A549 (cell line): ENCODE measurements around the gene MRPL40. TPM values are rescaled to one million over a fixed set of nuclear protein-coding genes. Genes with fewer than 3 reads are reported as not detected.

Source experiments
- ATAC-seq, 2 experiments: fragments of 200-7000 bp in 1 of 2; fragments of >200 bp in 1 of 2; cut with Nextera tagmentation in 1 of 2; cut with Tn5 transposase in 1 of 2; 3 replicates each; pipeline versions ENCODE4 v1.8.0 to v1.9.1; 2018 to 2020; ENCODE audit warnings: mild to moderate bottlenecking in 1 of 2, moderate library complexity in 1 of 2
- CTCF ChIA-PET: fragments of 300-600 bp; sonication (Branson Sonifier 250); formaldehyde crosslinking; extraction: SDS; loops from one replicate; lab custom pipeline; 2021; ENCODE audit warnings: antibody characterized with exemption, inconsistent platforms; lab: Yijun Ruan, JAX
- POLR2A ChIA-PET: fragments of 350-600 bp; formaldehyde crosslinking; extraction: SDS; loops from one replicate; lab custom pipeline; 2021; ENCODE audit warnings: antibody characterized with exemption, inconsistent platforms; lab: Yijun Ruan, JAX
- DNase-seq, 2 experiments: peaks; one replicate each; pipeline versions ENCODE4 v3.0.0 to v3.0.0-alpha.2; 2011 to 2016; ENCODE audit warnings: low read depth in 1 of 2, low spot score in 1 of 2
- FAIRE-seq: peaks from 2 replicates; lab custom pipeline; 2011; peaks lifted over from hg19 to GRCh38; lab: Jason Lieb, UNC
- H3K27ac ChIP-seq, 2 experiments: fragments of >200 bp; sonication (Bioruptor Twin); formaldehyde crosslinking; 3 replicates each; pipeline ENCODE4 v1.5.1; 2016 to 2017
- H3K4me1 ChIP-seq: fragments of >200 bp; sonication (Bioruptor Twin); formaldehyde crosslinking; 3 replicates; pipeline ENCODE4 v1.6.1; 2016
- H3K4me2 ChIP-seq: fragments of >200 bp; sonication (Bioruptor Twin); formaldehyde crosslinking; 3 replicates; pipeline ENCODE4 v1.6.1; 2016
- H3K4me3 ChIP-seq: fragments of >200 bp; sonication (Bioruptor Twin); formaldehyde crosslinking; 3 replicates; pipeline ENCODE4 v1.5.1; 2016
- H3K9me3 ChIP-seq: fragments of >200 bp; sonication (Bioruptor Twin); formaldehyde crosslinking; 3 replicates; pipeline ENCODE4 v1.6.1; 2016
- BHLHE40 ChIP-seq: IDR thresholded peaks from 2 replicates; pipeline ENCODE4 v1.6.1; 2012; ENCODE audit warnings: low read depth, low read length, inconsistent platforms
- CHD2 ChIP-seq: fragments of 150-350 bp; IDR thresholded peaks from 2 replicates; pipeline ENCODE4 v1.6.1; 2014; ENCODE audit warnings: low read length; ENCODE audit not compliant: partially characterized antibody
- EHF ChIP-seq: fragments of 250-450 bp; sonication (Bioruptor Pico); IDR thresholded peaks from 2 replicates; pipeline ENCODE4 v1.5.0; 2020; ENCODE audit warnings: mild to moderate bottlenecking
- EHMT2 ChIP-seq: fragments of 200-600 bp; sonication (generic); IDR thresholded peaks from 2 replicates; pipeline ENCODE4 v1.6.1; 2016; ENCODE audit warnings: antibody characterized with exemption, low read depth, mild to moderate bottlenecking, moderate library complexity
- ESRRA ChIP-seq: fragments of 150-350 bp; IDR thresholded peaks from 2 replicates; pipeline ENCODE4 v1.6.1; 2014; ENCODE audit warnings: mild to moderate bottlenecking, low read length, borderline replicate concordance
- FOSL2 ChIP-seq, 2 experiments: fragments of 450-650 bp in 1 of 2; fragments of >200 bp in 1 of 2; sonication (Bioruptor Twin) in 1 of 2; formaldehyde crosslinking; IDR thresholded peaks; 2 replicates each; pipeline versions ENCODE4 v1.5.0 to v1.6.1; 2016 to 2020; ENCODE audit warnings: mild to moderate bottlenecking in 1 of 2, moderate library complexity in 1 of 2
- FOXS1 ChIP-seq: fragments of 250-450 bp; sonication (Bioruptor Pico); IDR thresholded peaks from 2 replicates; pipeline ENCODE4 v1.5.0; 2020; ENCODE audit warnings: mild to moderate bottlenecking, moderate library complexity
- JUN ChIP-seq, 2 experiments: fragments of >200 bp; sonication (Bioruptor Twin); formaldehyde crosslinking; IDR thresholded peaks; 2 replicates in 1 of 2; 3 replicates in 1 of 2; pipeline ENCODE4 v1.6.1; 2016 to 2017
- KDM1A ChIP-seq: fragments of 200-600 bp; sonication (generic); IDR thresholded peaks from 2 replicates; pipeline ENCODE4 v1.6.1; 2016; ENCODE audit warnings: low read depth, mild to moderate bottlenecking
- KDM5A ChIP-seq: fragments of 200-600 bp; sonication (generic); IDR thresholded peaks from 2 replicates; pipeline ENCODE4 v1.6.1; 2016; ENCODE audit warnings: antibody characterized with exemption, mild to moderate bottlenecking
- MAZ ChIP-seq: fragments of 150-350 bp; IDR thresholded peaks from 2 replicates; pipeline ENCODE4 v1.6.1; 2014; ENCODE audit warnings: antibody characterized with exemption, low read depth, low read length, borderline replicate concordance
- MYC ChIP-seq: IDR thresholded peaks from 2 replicates; pipeline ENCODE4 v1.6.1; 2012; ENCODE audit warnings: mild to moderate bottlenecking, inconsistent platforms, low read length, improper control_type of control experiment, borderline replicate concordance
- NFE2L2 ChIP-seq: fragments of 150-350 bp; conservative IDR thresholded peaks from 2 replicates; pipeline ENCODE4 v1.6.1; 2014; ENCODE audit warnings: low read length
- PHF8 ChIP-seq: fragments of 200-600 bp; sonication (generic); IDR thresholded peaks from 2 replicates; pipeline ENCODE4 v1.6.1; 2016; ENCODE audit warnings: low read depth, mild to moderate bottlenecking, antibody characterized with exemption, moderate library complexity, borderline replicate concordance
- POLR2A ChIP-seq: IDR thresholded peaks from 2 replicates; pipeline ENCODE4 v1.6.1; 2012; ENCODE audit warnings: mild to moderate bottlenecking, low read length
- POLR2AphosphoS2 ChIP-seq: conservative IDR thresholded peaks from 2 replicates; pipeline ENCODE4 v1.6.1; 2012; ENCODE audit warnings: low read length, improper control_type of control experiment, inconsistent platforms
- RFX5 ChIP-seq: fragments of 450-650 bp; IDR thresholded peaks from 2 replicates; pipeline ENCODE4 v1.7.1; 2014; ENCODE audit warnings: antibody characterized with exemption, mild to moderate bottlenecking, moderate library complexity
- SMC3 ChIP-seq: fragments of >200 bp; sonication (Bioruptor Twin); formaldehyde crosslinking; IDR thresholded peaks from 3 replicates; pipeline ENCODE4 v1.6.1; 2018; ENCODE audit warnings: inconsistent platforms
- SREBF2 ChIP-seq: fragments of 450-650 bp; IDR thresholded peaks from 2 replicates; pipeline ENCODE4 v1.6.1; 2014; ENCODE audit warnings: mild to moderate bottlenecking, moderate library complexity
- TFCP2L1 ChIP-seq: fragments of 250-450 bp; sonication (Bioruptor Pico); IDR thresholded peaks from 2 replicates; pipeline ENCODE4 v1.5.0; 2021; ENCODE audit warnings: mild to moderate bottlenecking
- ZC3H11A ChIP-seq: fragments of 450-650 bp; IDR thresholded peaks from 2 replicates; pipeline ENCODE4 v1.6.1; 2014; ENCODE audit warnings: antibody characterized with exemption, mild to moderate bottlenecking
- WGBS: methylation state at CpG from one replicate; pipeline ENCODE4 v1.1.6; 2017; ENCODE audit errors: missing lambda C conversion rate; 5-methylcytosine and 5-hydroxymethylcytosine counted together
- polyA plus RNA-seq, 4 experiments: library from polyadenylated mRNA; depleted of rRNA in 3 of 4; stranded (reverse); fragments of >200 nt; fragmentation: RNase III in 1 of 4; extraction: RNeasy Plus Mini Kit Qiagen cat#74134 plus additional on column Dnase treatment in 1 of 4; gene quantifications; 2 replicates in 3 of 4; 3 replicates in 1 of 4; pipeline ENCODE4 v1.2.3, GENCODE V29; 2011 to 2017
- TF ChIP-seq, protein P1 (sequence below): fragments of 150-350 bp; IDR thresholded peaks from 2 replicates; pipeline ENCODE4 v1.6.1; 2014; ENCODE audit warnings: low read depth, mild to moderate bottlenecking, low read length
- TF ChIP-seq, protein P2 (sequence below): fragments of 250-450 bp; sonication (Bioruptor Pico); IDR thresholded peaks from 2 replicates; pipeline ENCODE4 v1.5.0; 2021; ENCODE audit warnings: mild to moderate bottlenecking, moderate library complexity, borderline replicate concordance
- TF ChIP-seq, protein P3 (sequence below): IDR thresholded peaks from 2 replicates; pipeline ENCODE4 v1.6.1; 2012
- TF ChIP-seq, protein P4 (sequence below): IDR thresholded peaks from 2 replicates; pipeline ENCODE4 v1.6.1; 2012
- TF ChIP-seq, protein P5 (sequence below): fragments of 250-450 bp; sonication (Bioruptor Pico); IDR thresholded peaks from 2 replicates; pipeline ENCODE4 v1.5.0; 2020; ENCODE audit warnings: low read depth, mild to moderate bottlenecking, moderate library complexity

The MRPL40 gene
- polyA plus RNA-seq, 2 of the 4 experiments (the other 2 are of a cell fraction): 32.1 to 45.7 TPM

DNA sequence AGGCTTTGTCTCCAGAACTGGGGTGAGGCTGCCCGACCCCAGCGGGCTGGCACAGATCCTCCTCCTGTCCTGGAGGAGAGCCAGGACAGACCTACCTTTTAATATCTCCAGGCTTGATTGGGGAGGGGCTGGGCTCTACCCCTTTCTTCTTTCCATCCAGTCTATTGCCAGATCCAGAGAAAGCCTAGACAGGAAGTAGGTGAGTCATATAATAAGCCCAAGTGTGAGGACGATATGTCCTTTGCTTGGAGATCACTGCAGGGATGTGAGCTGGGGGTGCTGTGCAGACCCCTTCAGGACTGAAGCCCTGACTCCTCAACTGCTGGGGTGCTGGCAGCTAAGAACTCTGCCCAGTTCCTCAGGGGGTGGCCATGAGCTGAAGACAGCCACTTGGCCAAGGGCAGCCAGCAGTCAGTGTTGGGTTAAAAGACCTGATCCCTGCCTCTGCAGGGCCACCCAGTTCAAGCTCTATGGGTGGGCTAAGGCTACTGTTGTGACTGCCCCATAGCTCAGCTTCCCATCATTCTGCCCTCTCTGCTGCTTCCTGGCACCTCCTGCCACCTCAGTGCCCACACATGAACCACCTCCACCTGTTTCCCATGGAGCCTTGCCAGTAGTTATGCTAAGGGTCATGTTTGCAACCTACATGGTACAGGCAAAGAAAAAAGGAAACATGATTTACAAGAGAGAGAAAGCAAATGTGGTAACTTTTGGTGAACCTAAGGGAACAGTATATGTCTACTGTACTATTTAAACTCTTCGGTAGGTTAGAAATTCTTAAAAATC is 23.4 kb downstream of the MRPL40 start:
- H3K9me3 ChIP-seq: no peaks in the 10 kb centered on the region
- ChIA-PET POLR2A (no interaction called here), CTCF (interaction anchor here (0.9 to 1.2 kb wide), 2 partner anchors 10 to 174 kb away, joined by 3 read pairs; no protein-coding TSS in a partner anchor)
- WGBS: 30% methylated on average over 2 of the region's 4 CpGs
- TF ChIP-seq, protein P1, sequence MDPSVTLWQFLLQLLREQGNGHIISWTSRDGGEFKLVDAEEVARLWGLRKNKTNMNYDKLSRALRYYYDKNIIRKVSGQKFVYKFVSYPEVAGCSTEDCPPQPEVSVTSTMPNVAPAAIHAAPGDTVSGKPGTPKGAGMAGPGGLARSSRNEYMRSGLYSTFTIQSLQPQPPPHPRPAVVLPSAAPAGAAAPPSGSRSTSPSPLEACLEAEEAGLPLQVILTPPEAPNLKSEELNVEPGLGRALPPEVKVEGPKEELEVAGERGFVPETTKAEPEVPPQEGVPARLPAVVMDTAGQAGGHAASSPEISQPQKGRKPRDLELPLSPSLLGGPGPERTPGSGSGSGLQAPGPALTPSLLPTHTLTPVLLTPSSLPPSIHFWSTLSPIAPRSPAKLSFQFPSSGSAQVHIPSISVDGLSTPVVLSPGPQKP: no peak
- TF ChIP-seq, protein P2, sequence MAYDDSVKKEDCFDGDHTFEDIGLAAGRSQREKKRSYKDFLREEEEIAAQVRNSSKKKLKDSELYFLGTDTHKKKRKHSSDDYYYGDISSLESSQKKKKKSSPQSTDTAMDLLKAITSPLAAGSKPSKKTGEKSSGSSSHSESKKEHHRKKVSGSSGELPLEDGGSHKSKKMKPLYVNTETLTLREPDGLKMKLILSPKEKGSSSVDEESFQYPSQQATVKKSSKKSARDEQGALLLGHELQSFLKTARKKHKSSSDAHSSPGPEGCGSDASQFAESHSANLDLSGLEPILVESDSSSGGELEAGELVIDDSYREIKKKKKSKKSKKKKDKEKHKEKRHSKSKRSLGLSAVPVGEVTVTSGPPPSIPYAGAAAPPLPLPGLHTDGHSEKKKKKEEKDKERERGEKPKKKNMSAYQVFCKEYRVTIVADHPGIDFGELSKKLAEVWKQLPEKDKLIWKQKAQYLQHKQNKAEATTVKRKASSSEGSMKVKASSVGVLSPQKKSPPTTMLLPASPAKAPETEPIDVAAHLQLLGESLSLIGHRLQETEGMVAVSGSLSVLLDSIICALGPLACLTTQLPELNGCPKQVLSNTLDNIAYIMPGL (CRISPR knock-in tag): no peak
- TF ChIP-seq NFE2L2 (no peak), EHF (CRISPR knock-in tag) (no peak), PHF8 (no peak), ZC3H11A (no peak), KDM1A (no peak)
- TF ChIP-seq, protein P3, sequence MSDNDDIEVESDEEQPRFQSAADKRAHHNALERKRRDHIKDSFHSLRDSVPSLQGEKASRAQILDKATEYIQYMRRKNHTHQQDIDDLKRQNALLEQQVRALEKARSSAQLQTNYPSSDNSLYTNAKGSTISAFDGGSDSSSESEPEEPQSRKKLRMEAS: no peak
- FAIRE-seq (no peak), ATAC-seq (no peak), DNase-seq (no peak)
- no peak overlapping the region for H3K4me2 ChIP-seq
- H3K27ac ChIP-seq: no peak overlapping the region
- no peak overlapping the region for H3K4me3 ChIP-seq
- H3K4me1 ChIP-seq: no peaks in the 10 kb centered on the region

DNA sequence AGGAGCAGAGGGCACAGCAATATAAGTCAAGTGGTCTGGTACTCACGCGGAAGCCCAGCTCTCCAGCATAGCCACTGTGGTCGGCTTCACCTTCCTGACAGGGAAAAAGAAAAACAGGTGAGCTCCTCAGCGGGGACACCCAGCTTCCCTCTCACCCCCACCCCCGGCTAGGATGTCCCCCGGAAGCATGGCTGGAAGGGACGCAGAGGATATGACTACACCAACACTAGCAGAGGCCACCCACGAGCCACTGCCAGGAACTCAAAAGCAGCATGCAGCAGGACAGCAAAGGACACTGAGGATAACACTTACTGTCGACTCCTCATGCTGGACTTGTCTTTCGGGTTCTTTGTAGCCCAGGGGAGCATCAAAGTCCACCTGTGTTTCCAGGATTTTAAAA is 24.2 kb downstream of the MRPL40 start:
- POLR2A ChIA-PET: no interaction called here
- CTCF ChIA-PET: interaction anchor here (0.9 kb wide), 1 partner anchor 11 kb away, joined by 3 read pairs; no protein-coding TSS in a partner anchor
- TF ChIP-seq SMC3: no peak
- TF ChIP-seq, protein P4, sequence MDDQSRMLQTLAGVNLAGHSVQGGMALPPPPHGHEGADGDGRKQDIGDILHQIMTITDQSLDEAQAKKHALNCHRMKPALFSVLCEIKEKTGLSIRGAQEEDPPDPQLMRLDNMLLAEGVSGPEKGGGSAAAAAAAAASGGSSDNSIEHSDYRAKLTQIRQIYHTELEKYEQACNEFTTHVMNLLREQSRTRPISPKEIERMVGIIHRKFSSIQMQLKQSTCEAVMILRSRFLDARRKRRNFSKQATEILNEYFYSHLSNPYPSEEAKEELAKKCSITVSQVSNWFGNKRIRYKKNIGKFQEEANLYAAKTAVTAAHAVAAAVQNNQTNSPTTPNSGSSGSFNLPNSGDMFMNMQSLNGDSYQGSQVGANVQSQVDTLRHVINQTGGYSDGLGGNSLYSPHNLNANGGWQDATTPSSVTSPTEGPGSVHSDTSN: no peak
- no peak for TF ChIP-seq POLR2AphosphoS2
- no peak for TF ChIP-seq FOSL2 (IDR thresholded peaks at IDR 0.05)
- no peak for TF ChIP-seq FOSL2 (CRISPR knock-in tag; IDR thresholded peaks at IDR 0.05)
- TF ChIP-seq KDM5A: no peak
- TF ChIP-seq BHLHE40: no peak
- TF ChIP-seq MAZ: no peak
- no peak for TF ChIP-seq JUN (IDR thresholded peaks at IDR 0.05)
- no peak for TF ChIP-seq RFX5
- TF ChIP-seq FOXS1 (CRISPR knock-in tag): no peak
- no peak for TF ChIP-seq TFCP2L1
- TF ChIP-seq EHMT2: no peak
- TF ChIP-seq POLR2A: no peak
- TF ChIP-seq, protein P5, sequence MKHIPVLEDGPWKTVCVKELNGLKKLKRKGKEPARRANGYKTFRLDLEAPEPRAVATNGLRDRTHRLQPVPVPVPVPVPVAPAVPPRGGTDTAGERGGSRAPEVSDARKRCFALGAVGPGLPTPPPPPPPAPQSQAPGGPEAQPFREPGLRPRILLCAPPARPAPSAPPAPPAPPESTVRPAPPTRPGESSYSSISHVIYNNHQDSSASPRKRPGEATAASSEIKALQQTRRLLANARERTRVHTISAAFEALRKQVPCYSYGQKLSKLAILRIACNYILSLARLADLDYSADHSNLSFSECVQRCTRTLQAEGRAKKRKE (CRISPR knock-in tag): no peak
- no peak for TF ChIP-seq MYC
- no peak for TF ChIP-seq CHD2
- TF ChIP-seq, protein P2 (CRISPR knock-in tag): no peak
- no peak for TF ChIP-seq SREBF2
- no peak for TF ChIP-seq ESRRA
- TF ChIP-seq, all 56 proteins: peak for 0
- no peaks in the 10 kb centered on the region for H3K4me1 ChIP-seq
- no peaks in the 10 kb centered on the region for H3K9me3 ChIP-seq
- H3K4me2 ChIP-seq: no peak overlapping the region
- no peak for FAIRE-seq
- WGBS: 94% methylated on average over 8 of the region's 10 CpGs
- ATAC-seq: no peak
- H3K27ac ChIP-seq: no peak overlapping the region
- no peak overlapping the region for H3K4me3 ChIP-seq
- DNase-seq: no peak
